Neural progenitor cell (in vitro differentiated cells): ENCODE results near the gene SURF6. TPM values are rescaled to one million over a fixed set of nuclear protein-coding genes. Genes with fewer than 3 reads are reported as not detected.

Experiments used
- DNase-seq: peaks from one replicate; pipeline ENCODE4 v3.0.0-alpha.2; 2016; ENCODE audit warnings: low spot score
- H2AFZ ChIP-seq: fragments of 200-600 bp; sonication (generic); replicated peaks from 2 replicates; pipeline ENCODE4 v1.6.1; 2016; ENCODE audit warnings: antibody characterized with exemption
- H3F3A ChIP-seq: fragments of 200-600 bp; sonication (generic); 2 replicates; pipeline ENCODE4 v1.6.1; 2016; ENCODE audit warnings: antibody characterized with exemption, low read depth
- H3K27ac ChIP-seq: fragments of 200-600 bp; sonication (generic); 2 replicates; pipeline ENCODE4 v1.5.1; 2016; ENCODE audit warnings: mild to moderate bottlenecking
- H3K27me3 ChIP-seq: fragments of 200-600 bp; sonication (generic); 2 replicates; pipeline ENCODE4 v1.6.1; 2016; ENCODE audit warnings: mild to moderate bottlenecking, moderate library complexity
- H3K36me3 ChIP-seq: fragments of 200-600 bp; sonication (generic); 2 replicates; pipeline ENCODE4 v1.5.1; 2016
- H3K4me1 ChIP-seq: fragments of 200-600 bp; sonication (generic); 2 replicates; pipeline ENCODE4 v1.6.1; 2016; ENCODE audit warnings: mixed run types
- H3K4me2 ChIP-seq: fragments of 200-600 bp; sonication (generic); 2 replicates; pipeline ENCODE4 v1.6.1; 2016
- H3K4me3 ChIP-seq: fragments of 200-600 bp; sonication (generic); 2 replicates; pipeline ENCODE4 v1.5.1; 2016
- H3K79me2 ChIP-seq: fragments of 200-600 bp; sonication (generic); 2 replicates; pipeline ENCODE4 v1.6.1; 2016; ENCODE audit warnings: low read depth
- H3K9ac ChIP-seq: fragments of 200-600 bp; sonication (generic); 2 replicates; pipeline ENCODE4 v1.6.1; 2016
- H3K9me3 ChIP-seq: fragments of 200-600 bp; sonication (generic); 2 replicates; pipeline ENCODE4 v1.5.1; 2016; ENCODE audit warnings: low read depth
- H4K20me1 ChIP-seq: fragments of 200-600 bp; sonication (generic); 2 replicates; pipeline ENCODE4 v1.6.1; 2016; ENCODE audit warnings: low read depth
- H3K27ac Mint-ChIP-seq: 3 replicates; pipeline ENCODE4 v1.8.0; 2021; ENCODE audit warnings: mixed read lengths
- H3K27me3 Mint-ChIP-seq: 2 replicates; pipeline ENCODE4 v1.8.0; 2022; ENCODE audit warnings: low read depth, mild to moderate bottlenecking, inconsistent platforms, moderate library complexity, mixed read lengths; ENCODE audit not compliant: insufficient read depth
- H3K36me3 Mint-ChIP-seq: 3 replicates; pipeline ENCODE4 v1.8.0; 2021; ENCODE audit warnings: mixed read lengths
- H3K4me1 Mint-ChIP-seq: 3 replicates; pipeline ENCODE4 v1.8.0; 2021; ENCODE audit warnings: mixed read lengths
- H3K4me3 Mint-ChIP-seq: 3 replicates; pipeline ENCODE4 v1.8.0; 2021; ENCODE audit warnings: mild to moderate bottlenecking, moderate library complexity, mixed read lengths
- H3K9me3 Mint-ChIP-seq: 3 replicates; pipeline ENCODE4 v1.8.0; 2020; ENCODE audit warnings: mixed read lengths
- EZH2 ChIP-seq: fragments of 200-600 bp; sonication (generic); IDR thresholded peaks from 2 replicates; pipeline ENCODE4 v1.6.1; 2017; ENCODE audit warnings: antibody characterized with exemption, mild to moderate bottlenecking, moderate library complexity
- EZH2phosphoT487 ChIP-seq: fragments of 200-600 bp; sonication (generic); IDR thresholded peaks from 2 replicates; pipeline ENCODE4 v1.6.1; 2017; ENCODE audit warnings: antibody characterized with exemption
- total RNA-seq: library from RNA; depleted of rRNA; stranded (reverse); fragments of >200 nt; gene quantifications from 2 replicates; pipeline ENCODE4 v1.2.3, GENCODE V29; 2015; ENCODE audit warnings: low replicate concordance
- TF ChIP-seq, protein P1 (sequence below): fragments of 200-600 bp; sonication (generic); IDR thresholded peaks from 2 replicates; pipeline ENCODE4 v1.5.1; 2017; ENCODE audit warnings: antibody characterized with exemption, mild to moderate bottlenecking

SURF6 gene
- total RNA-seq, 1 donor from 2014 or later, result 13.2 TPM

DNA sequence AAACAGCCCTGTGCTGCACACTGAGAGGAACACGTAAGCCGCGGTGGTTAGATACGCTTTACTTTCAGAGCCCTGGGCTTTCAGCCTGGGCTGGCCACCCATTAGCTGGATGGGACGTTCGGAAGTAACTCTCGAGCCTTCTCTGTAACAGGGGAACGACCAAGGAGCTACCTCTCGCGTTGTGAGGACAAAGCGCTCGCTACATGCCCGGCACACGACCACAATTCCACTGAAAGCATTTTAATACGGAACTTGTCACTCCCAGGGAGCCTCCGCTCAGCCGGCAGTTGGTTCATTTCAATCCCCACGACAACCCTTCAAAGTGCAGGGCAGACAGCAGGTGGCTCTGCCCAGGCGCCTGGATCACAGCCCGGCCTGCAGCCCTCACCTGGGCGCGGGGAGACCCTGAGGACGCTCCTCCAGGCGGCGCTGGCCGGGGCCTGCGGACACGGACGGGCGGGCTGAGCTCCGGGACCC, 19.9 kb upstream of the SURF6 start:
- Histone ChIP-seq H3K9ac (peak overlapping the region; percentile 84), H3K79me2 (peaks cover 33% of the 10 kb centered on the region), H3K9me3 (no peaks in the 10 kb centered on the region), H3K27me3 (no peaks in the 10 kb centered on the region), H3K4me1 (peaks cover 11% of the 10 kb centered on the region), H3K27ac (no peak overlapping the region), H3K36me3 (peaks cover 4% of the 10 kb centered on the region), H3K4me3 (peak overlapping the region; percentile 88), H3K4me2 (peak overlapping the region; percentile 77), H3F3A (peaks cover 38% of the 10 kb centered on the region), H2AFZ (no peak overlapping the region), H4K20me1 (peaks cover 65% of the 10 kb centered on the region)
- peak overlapping the region; percentile 93 for H3K4me3 Mint-ChIP-seq
- H3K4me1 Mint-ChIP-seq, result peaks cover 13% of the 10 kb centered on the region
- no peak for DNase-seq
- TF ChIP-seq, protein P1, sequence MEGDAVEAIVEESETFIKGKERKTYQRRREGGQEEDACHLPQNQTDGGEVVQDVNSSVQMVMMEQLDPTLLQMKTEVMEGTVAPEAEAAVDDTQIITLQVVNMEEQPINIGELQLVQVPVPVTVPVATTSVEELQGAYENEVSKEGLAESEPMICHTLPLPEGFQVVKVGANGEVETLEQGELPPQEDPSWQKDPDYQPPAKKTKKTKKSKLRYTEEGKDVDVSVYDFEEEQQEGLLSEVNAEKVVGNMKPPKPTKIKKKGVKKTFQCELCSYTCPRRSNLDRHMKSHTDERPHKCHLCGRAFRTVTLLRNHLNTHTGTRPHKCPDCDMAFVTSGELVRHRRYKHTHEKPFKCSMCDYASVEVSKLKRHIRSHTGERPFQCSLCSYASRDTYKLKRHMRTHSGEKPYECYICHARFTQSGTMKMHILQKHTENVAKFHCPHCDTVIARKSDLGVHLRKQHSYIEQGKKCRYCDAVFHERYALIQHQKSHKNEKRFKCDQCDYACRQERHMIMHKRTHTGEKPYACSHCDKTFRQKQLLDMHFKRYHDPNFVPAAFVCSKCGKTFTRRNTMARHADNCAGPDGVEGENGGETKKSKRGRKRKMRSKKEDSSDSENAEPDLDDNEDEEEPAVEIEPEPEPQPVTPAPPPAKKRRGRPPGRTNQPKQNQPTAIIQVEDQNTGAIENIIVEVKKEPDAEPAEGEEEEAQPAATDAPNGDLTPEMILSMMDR, result no peak
- no peak for TF ChIP-seq EZH2phosphoT487
- no peak for TF ChIP-seq EZH2
- H3K27me3 Mint-ChIP-seq, result peaks cover 5% of the 10 kb centered on the region
- peaks cover 18% of the 10 kb centered on the region for H3K36me3 Mint-ChIP-seq
- H3K27ac Mint-ChIP-seq, result peak overlapping the region; percentile 46
- no peaks in the 10 kb centered on the region for H3K9me3 Mint-ChIP-seq

DNA sequence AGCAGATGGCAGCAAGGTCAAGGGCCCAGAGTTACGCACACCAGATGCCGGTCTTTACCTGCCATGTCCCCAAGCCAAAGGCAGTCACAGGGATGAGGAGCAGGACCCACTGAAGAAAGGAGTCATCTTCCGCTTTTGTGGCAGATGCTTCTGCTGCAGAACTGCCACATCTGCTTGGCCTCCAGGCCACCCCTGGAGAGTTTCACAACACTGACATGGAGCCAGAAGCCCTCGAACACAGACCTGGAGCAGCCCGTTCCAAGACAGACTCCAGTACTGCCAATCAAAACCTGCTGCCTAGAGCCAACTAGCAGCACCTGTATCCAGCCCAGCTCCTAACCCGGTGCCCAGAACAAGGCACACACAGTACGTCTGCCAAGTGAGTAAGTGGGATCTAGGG, 18.8 kb upstream of the SURF6 start:
- Mint-ChIP-seq H3K4me1 (peaks cover 16% of the 10 kb centered on the region), H3K27me3 (peaks cover 9% of the 10 kb centered on the region), H3K27ac (no peak overlapping the region), H3K4me3 (peak overlapping the region; percentile 93), H3K9me3 (no peaks in the 10 kb centered on the region), H3K36me3 (peaks cover 25% of the 10 kb centered on the region)
- Histone ChIP-seq H3K4me1 (peaks cover 15% of the 10 kb centered on the region), H3K9ac (no peak overlapping the region), H3K36me3 (peaks cover 14% of the 10 kb centered on the region), H3K27me3 (no peaks in the 10 kb centered on the region), H3K4me2 (peak overlapping the region; percentile 77), H4K20me1 (peaks cover 64% of the 10 kb centered on the region), H3K4me3 (no peak overlapping the region), H3F3A (peaks cover 50% of the 10 kb centered on the region), H3K9me3 (no peaks in the 10 kb centered on the region), H2AFZ (no peak overlapping the region), H3K79me2 (peaks cover 41% of the 10 kb centered on the region), H3K27ac (no peak overlapping the region)
- TF ChIP-seq EZH2phosphoT487, result no peak
- TF ChIP-seq, protein P1, result no peak
- TF ChIP-seq EZH2, result no peak
- DNase-seq, result no peak

DNA sequence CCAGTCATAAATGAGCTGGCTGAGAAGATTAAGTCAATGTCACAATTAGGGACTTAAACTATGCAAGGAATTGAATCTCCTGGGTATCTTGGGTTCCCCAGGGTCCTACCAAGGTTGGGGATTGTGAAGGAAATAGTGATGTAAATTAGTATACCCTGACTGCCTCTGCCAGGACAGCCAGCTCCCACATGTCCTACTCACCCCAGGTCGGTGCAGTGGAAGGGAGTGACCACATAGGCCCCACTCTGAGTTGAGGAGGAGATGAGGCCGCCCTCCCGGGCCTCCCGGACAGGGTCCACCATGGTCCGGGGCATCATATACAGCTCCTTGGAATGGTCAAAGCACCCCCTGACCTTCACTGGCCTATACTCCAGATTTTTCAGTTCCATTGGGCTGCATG, 17.6 kb upstream of the SURF6 start:
- Histone ChIP-seq H3K9ac (no peak overlapping the region), H3F3A (peaks cover 62% of the 10 kb centered on the region), H3K4me3 (no peak overlapping the region), H3K4me1 (peaks cover 23% of the 10 kb centered on the region), H4K20me1 (peaks cover 64% of the 10 kb centered on the region), H3K27ac (no peak overlapping the region), H3K9me3 (no peaks in the 10 kb centered on the region), H3K27me3 (no peaks in the 10 kb centered on the region), H3K79me2 (peaks cover 54% of the 10 kb centered on the region), H3K4me2 (no peak overlapping the region), H3K36me3 (peaks cover 23% of the 10 kb centered on the region), H2AFZ (no peak overlapping the region)
- no peaks in the 10 kb centered on the region for H3K9me3 Mint-ChIP-seq
- H3K4me1 Mint-ChIP-seq, result peaks cover 25% of the 10 kb centered on the region
- H3K27me3 Mint-ChIP-seq, result peaks cover 14% of the 10 kb centered on the region
- TF ChIP-seq EZH2 (no peak), EZH2phosphoT487 (no peak)
- TF ChIP-seq, protein P1, result no peak
- H3K4me3 Mint-ChIP-seq, result peak overlapping the region; percentile 93
- H3K27ac Mint-ChIP-seq, result peak overlapping the region; percentile 25
- peaks cover 35% of the 10 kb centered on the region for H3K36me3 Mint-ChIP-seq
- no peak for DNase-seq
